Natural killer cell (primary cell): ENCODE results near the gene SLC15A1. TPM values are rescaled to one million over a fixed set of nuclear protein-coding genes. Genes with fewer than 3 reads are reported as not detected.

ENCODE experiments used
- ATAC-seq, 3 donors: fragments of 150-1000 bp in 2 of 3; fragments of 200-7000 bp in 1 of 3; cut with Tn5 transposase; 1 replicate in 1 of 3; 2 replicates in 2 of 3; pipeline ENCODE4 v1.10.0; 2021; ENCODE audit warnings: mild to moderate bottlenecking in 2 of 3, moderate library complexity in 2 of 3
- DNase-seq, 2 donors: peaks; one replicate each; pipeline versions ENCODE4 v3.0.0 to v3.0.0-alpha.2; 2013 to 2021; ENCODE audit warnings: mixed read lengths in 1 of 2
- H3K27ac ChIP-seq: one replicate; pipeline ENCODE4 v1.5.1; 2013; ENCODE audit warnings: mild to moderate bottlenecking, low read length
- H3K27me3 ChIP-seq: one replicate; pipeline ENCODE4 v1.6.1; 2013; ENCODE audit warnings: low read length; ENCODE audit not compliant: control insufficient read depth, insufficient read depth
- H3K36me3 ChIP-seq: one replicate; pipeline ENCODE4 v1.6.1; 2013; ENCODE audit warnings: low read length; ENCODE audit not compliant: control insufficient read depth, insufficient read depth
- H3K4me1 ChIP-seq: one replicate; pipeline ENCODE4 v1.6.1; 2013; ENCODE audit warnings: low read length; ENCODE audit not compliant: control insufficient read depth, insufficient read depth
- H3K4me3 ChIP-seq: one replicate; pipeline ENCODE4 v1.5.1; 2013; ENCODE audit warnings: low read length
- H3K9me3 ChIP-seq: one replicate; pipeline ENCODE4 v1.6.1; 2013; ENCODE audit warnings: low read length; ENCODE audit not compliant: control insufficient read depth, insufficient read depth
- H3K27ac Mint-ChIP-seq, 2 donors: one replicate each; pipeline ENCODE4 v1.8.0; 2022; ENCODE audit warnings: mild to moderate bottlenecking in 2 of 2, mixed read lengths in 2 of 2, moderate library complexity in 1 of 2
- H3K27me3 Mint-ChIP-seq, 2 donors: one replicate each; pipeline ENCODE4 v1.8.0; 2022; ENCODE audit warnings: low read depth in 2 of 2, mixed read lengths in 2 of 2
- H3K36me3 Mint-ChIP-seq: one replicate; pipeline ENCODE4 v1.8.0; 2022; ENCODE audit warnings: mixed read lengths
- H3K4me1 Mint-ChIP-seq, 2 donors: one replicate each; pipeline ENCODE4 v1.8.0; 2022; ENCODE audit warnings: mixed read lengths in 2 of 2
- H3K4me3 Mint-ChIP-seq: one replicate; pipeline ENCODE4 v1.8.0; 2022; ENCODE audit warnings: mild to moderate bottlenecking, moderate library complexity, mixed read lengths
- H3K9me3 Mint-ChIP-seq, 2 donors: one replicate each; pipeline ENCODE4 v1.8.0; 2022; ENCODE audit warnings: mixed read lengths in 2 of 2
- WGBS: methylation state at CpG from one replicate; pipeline ENCODE4 v1.1.7; 2013; ENCODE audit warnings: missing lambda C conversion rate; ENCODE audit not compliant: insufficient coverage; 5-methylcytosine and 5-hydroxymethylcytosine counted together
- intact Hi-C: fragments of 100-400 bp; cut with micrococcal nuclease; formaldehyde crosslinking; loops from one replicate; pipeline ENCODE4 v1.14.2; 2022
- total RNA-seq, 4 donors: library from RNA; stranded (reverse); fragments of 120-200 nt in 1 of 4; gene quantifications; one replicate each; pipeline versions ENCODE4 v1.2.3 to v1.2.4, GENCODE V29; 2013 to 2022
- TF ChIP-seq, protein P1 (sequence below): fragments of 200-600 bp; IDR thresholded peaks from one replicate; pipeline ENCODE4 v1.8.0; 2022; ENCODE audit warnings: antibody characterized with exemption

SLC15A1 gene
- total RNA-seq, 3 donors from 2014 or later (not counting 1 experiment from before 2014, with no cell fraction given): not detected

DNA sequence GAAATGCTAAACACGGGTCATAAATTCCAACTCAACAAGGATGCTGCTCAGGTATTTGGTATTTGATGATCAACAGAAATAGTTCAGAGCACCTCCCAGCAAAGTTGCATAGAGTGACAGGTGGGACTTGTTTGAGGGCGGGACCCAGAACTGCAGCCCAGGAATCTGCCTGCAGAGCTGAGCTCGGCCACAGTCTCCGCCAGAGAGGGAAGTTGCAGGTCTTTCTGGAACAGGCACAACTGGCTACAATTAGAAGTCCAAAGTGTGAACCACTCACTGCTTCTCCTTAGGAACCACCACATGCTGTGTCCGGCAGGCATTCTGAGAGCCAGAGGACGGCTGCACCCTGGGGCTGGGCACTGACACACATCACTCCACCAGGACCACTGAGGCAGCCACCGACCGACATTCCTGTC lies 1.1 kb downstream of the SLC15A1 start:
- Mint-ChIP-seq H3K4me3 (no peak overlapping the region), H3K4me1 (no peaks in the 10 kb centered on the region), H3K36me3 (peaks cover 12% of the 10 kb centered on the region), H3K9me3 (peaks cover 0 to 3% of the 10 kb centered on the region in 2 donors), H3K27me3 (peaks cover 36 to 56% of the 10 kb centered on the region in 2 donors), H3K27ac (no peak overlapping the region)
- Histone ChIP-seq H3K4me3 (no peak overlapping the region), H3K27me3 (peaks cover 18% of the 10 kb centered on the region), H3K36me3 (no peaks in the 10 kb centered on the region), H3K4me1 (peaks cover 4% of the 10 kb centered on the region), H3K9me3 (no peaks in the 10 kb centered on the region), H3K27ac (no peak overlapping the region)
- intact Hi-C loops: no loop called here
- ATAC-seq (no peak), DNase-seq (no peak)
- TF ChIP-seq, protein P1, sequence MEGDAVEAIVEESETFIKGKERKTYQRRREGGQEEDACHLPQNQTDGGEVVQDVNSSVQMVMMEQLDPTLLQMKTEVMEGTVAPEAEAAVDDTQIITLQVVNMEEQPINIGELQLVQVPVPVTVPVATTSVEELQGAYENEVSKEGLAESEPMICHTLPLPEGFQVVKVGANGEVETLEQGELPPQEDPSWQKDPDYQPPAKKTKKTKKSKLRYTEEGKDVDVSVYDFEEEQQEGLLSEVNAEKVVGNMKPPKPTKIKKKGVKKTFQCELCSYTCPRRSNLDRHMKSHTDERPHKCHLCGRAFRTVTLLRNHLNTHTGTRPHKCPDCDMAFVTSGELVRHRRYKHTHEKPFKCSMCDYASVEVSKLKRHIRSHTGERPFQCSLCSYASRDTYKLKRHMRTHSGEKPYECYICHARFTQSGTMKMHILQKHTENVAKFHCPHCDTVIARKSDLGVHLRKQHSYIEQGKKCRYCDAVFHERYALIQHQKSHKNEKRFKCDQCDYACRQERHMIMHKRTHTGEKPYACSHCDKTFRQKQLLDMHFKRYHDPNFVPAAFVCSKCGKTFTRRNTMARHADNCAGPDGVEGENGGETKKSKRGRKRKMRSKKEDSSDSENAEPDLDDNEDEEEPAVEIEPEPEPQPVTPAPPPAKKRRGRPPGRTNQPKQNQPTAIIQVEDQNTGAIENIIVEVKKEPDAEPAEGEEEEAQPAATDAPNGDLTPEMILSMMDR: no peak
- 41% methylated on average over 8 of the region's 8 CpGs for WGBS

DNA sequence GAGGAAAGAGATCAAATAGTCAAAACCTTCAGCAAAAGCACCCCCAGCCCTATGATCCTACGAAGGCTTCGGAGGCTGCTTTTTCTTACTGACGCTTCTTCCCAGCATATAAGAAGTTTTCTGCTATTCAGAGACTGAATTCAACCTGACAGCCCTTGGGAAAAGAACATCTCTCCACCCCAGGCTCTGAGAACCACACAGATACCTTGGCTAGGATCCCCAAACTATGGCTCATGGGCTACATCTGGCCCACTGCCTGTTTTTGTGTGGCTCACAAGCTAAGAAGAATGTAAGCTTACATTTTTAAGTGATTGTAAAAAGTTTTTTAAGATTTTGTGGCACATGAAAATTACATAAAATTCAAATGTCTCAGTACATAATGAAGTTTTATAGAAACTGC lies 3.0 kb downstream of the SLC15A1 start:
- no peak overlapping the region for H3K27ac Mint-ChIP-seq
- H3K9me3 Mint-ChIP-seq: peaks cover 0 to 3% of the 10 kb centered on the region in 2 donors
- WGBS: 78% methylated on average over 3 of the region's 3 CpGs

DNA sequence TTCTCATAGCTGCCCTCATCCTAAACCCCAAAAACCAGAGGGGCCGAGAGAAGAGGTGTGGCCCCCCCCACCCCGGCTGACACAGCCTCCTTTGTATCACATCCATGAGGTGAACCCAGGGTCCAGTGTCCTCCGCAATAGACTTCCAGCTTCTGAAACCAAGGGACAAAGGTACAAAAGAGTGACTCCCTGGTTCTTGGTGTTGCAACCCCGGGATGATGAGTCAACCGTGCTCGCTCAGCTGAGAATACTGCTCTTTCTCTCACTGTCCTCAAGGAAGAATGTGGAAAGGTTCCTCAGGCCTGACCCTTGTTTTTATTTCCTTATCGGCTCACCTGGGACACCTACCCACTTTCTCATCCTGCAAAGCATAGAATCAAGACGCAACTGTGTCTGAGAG lies 5.5 kb downstream of the SLC15A1 start:
- no peaks in the 10 kb centered on the region for H3K36me3 ChIP-seq
- intact Hi-C loops: no loop called here
- H3K9me3 Mint-ChIP-seq: no peaks in the 10 kb centered on the region
- TF ChIP-seq, protein P1: no peak
- H3K27ac ChIP-seq: no peak overlapping the region
- H3K27me3 Mint-ChIP-seq: peaks cover 14 to 31% of the 10 kb centered on the region in 2 donors
- H3K36me3 Mint-ChIP-seq: no peaks in the 10 kb centered on the region
- peaks cover 9% of the 10 kb centered on the region for H3K27me3 ChIP-seq
- no peaks in the 10 kb centered on the region for H3K4me1 Mint-ChIP-seq
- no peaks in the 10 kb centered on the region for H3K9me3 ChIP-seq
- H3K4me3 ChIP-seq: no peak overlapping the region
- WGBS: 93% methylated on average over 8 of the region's 8 CpGs
- ATAC-seq: no peak
- peaks cover 2% of the 10 kb centered on the region for H3K4me1 ChIP-seq
- no peak overlapping the region for H3K27ac Mint-ChIP-seq
- no peak for DNase-seq
- H3K4me3 Mint-ChIP-seq: no peak overlapping the region

More for the DNA sequence above, 3.0 kb downstream of the SLC15A1 start:
- intact Hi-C loops: no loop called here
- Histone ChIP-seq H3K4me1 (peaks cover 4% of the 10 kb centered on the region), H3K27ac (no peak overlapping the region), H3K9me3 (no peaks in the 10 kb centered on the region), H3K4me3 (no peak overlapping the region), H3K27me3 (peaks cover 18% of the 10 kb centered on the region), H3K36me3 (no peaks in the 10 kb centered on the region)
- ATAC-seq: no peak
- no peak overlapping the region for H3K4me3 Mint-ChIP-seq
- peaks cover 10% of the 10 kb centered on the region for H3K36me3 Mint-ChIP-seq
- peaks cover 32 to 48% of the 10 kb centered on the region in 2 donors for H3K27me3 Mint-ChIP-seq
- TF ChIP-seq, protein P1: no peak
- DNase-seq: no peak
- no peaks in the 10 kb centered on the region for H3K4me1 Mint-ChIP-seq

DNA sequence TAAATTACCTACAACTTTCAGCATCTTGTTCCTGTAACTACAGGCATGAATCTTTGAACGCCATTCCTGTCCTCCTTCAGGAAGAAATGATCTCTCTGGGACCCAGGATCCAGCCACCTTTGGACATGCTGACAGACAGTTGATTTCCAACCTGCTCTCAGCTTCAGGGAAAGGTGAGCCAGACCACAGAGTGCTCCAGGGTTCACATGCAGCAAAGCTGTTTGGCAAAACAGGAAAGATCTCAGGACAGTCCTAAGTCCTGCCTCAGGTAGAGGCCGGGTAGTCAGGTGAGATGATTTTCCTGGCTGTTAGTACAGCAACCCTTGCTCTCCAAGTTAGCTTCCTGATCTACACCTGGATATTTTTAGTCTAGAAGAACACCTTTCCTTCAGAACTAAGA lies 9.1 kb downstream of the SLC15A1 start:
- H3K4me3 Mint-ChIP-seq: no peak overlapping the region
- no peaks in the 10 kb centered on the region for H3K27me3 ChIP-seq
- intact Hi-C loops: no loop called here
- peaks cover 0 to 6% of the 10 kb centered on the region in 2 donors for H3K27me3 Mint-ChIP-seq
- H3K27ac Mint-ChIP-seq: no peak overlapping the region
- H3K4me1 ChIP-seq: no peaks in the 10 kb centered on the region
- H3K27ac ChIP-seq: no peak overlapping the region
- TF ChIP-seq, protein P1: no peak
- no peaks in the 10 kb centered on the region for H3K4me1 Mint-ChIP-seq
- 81% methylated on average over 2 of the region's 2 CpGs for WGBS
- no peaks in the 10 kb centered on the region for H3K36me3 Mint-ChIP-seq
- no peaks in the 10 kb centered on the region for H3K9me3 Mint-ChIP-seq
- DNase-seq (no peak), ATAC-seq (no peak)
- no peaks in the 10 kb centered on the region for H3K36me3 ChIP-seq
- peaks cover 3% of the 10 kb centered on the region for H3K9me3 ChIP-seq
- no peak overlapping the region for H3K4me3 ChIP-seq
